GM21737 (cell line): Measurements from ENCODE around the gene ATP6V0D1.
A peak's percentile ranks its signal among the peaks of the same experiment; 100 is the strongest.
"Not testable (repeated sequence)": the region's sequence is repeated elsewhere in the genome, so short reads cannot be mapped to it uniquely, and the experiment has no call there.

Experiments used
- ATAC-seq: cut with Tn5 transposase; IDR thresholded peaks from one replicate; pipeline ENCODE4 v1.9.1; 2021; ENCODE audit warnings: mild to moderate bottlenecking, moderate library complexity; ENCODE audit not compliant: unreplicated experiment

ATP6V0D1 gene

GRCh38 chr16:67504031-67505021 lies 23.4 kb upstream of the ATP6V0D1 start:
- no peak for ATAC-seq

GRCh38 chr16:67499106-67499505 lies 18.1 kb upstream of the ATP6V0D1 start:
- no peak for ATAC-seq

GRCh38 chr16:67490335-67491096 lies 9.6 kb upstream of the ATP6V0D1 start:
- ATAC-seq: no peak

GRCh38 chr16:67489401-67490083 lies 8.6 kb upstream of the ATP6V0D1 start:
- no peak for ATAC-seq

GRCh38 chr16:67487561-67487960 lies 6.6 kb upstream of the ATP6V0D1 start:
- ATAC-seq: not testable (repeated sequence)

- no peak for ATAC-seq
These were observed 5.8 kb upstream of the ATP6V0D1 start for GRCh38 chr16:67486805-67487204.

GRCh38 chr16:67483731-67484525 lies 3.0 kb upstream of the ATP6V0D1 start:
- ATAC-seq: no peak

GRCh38 chr16:67483150-67483549 lies 2.2 kb upstream of the ATP6V0D1 start, which contains the start of gene AGRP:
Gene AGRP, minus strand, starts transcription at chr16:67483547. Its CDS starts 149 bp downstream, at chr16:67483398.
- ATAC-seq: no peak

GRCh38 chr16:67482233-67482924 lies 1.4 kb upstream of the ATP6V0D1 start:
- no peak for ATAC-seq

- peak; percentile 6 for ATAC-seq
These were observed 740 bp upstream of the ATP6V0D1 start for GRCh38 chr16:67481561-67482232.

GRCh38 chr16:67477960-67478554 lies 2.9 kb downstream of the ATP6V0D1 start:
- no peak for ATAC-seq

- no peak for ATAC-seq
These were observed 6.2 kb downstream of the ATP6V0D1 start for GRCh38 chr16:67474551-67475455.

- no peak for ATAC-seq
These were observed 9.1 kb downstream of the ATP6V0D1 start for GRCh38 chr16:67471758-67472384.

GRCh38 chr16:67470359-67470758 lies 10.6 kb downstream of the ATP6V0D1 start:
- no peak for ATAC-seq

- no peak for ATAC-seq
These were observed 12.2 kb downstream of the ATP6V0D1 start for GRCh38 chr16:67468731-67469130.

- no peak for ATAC-seq
These were observed 14.4 kb downstream of the ATP6V0D1 start for GRCh38 chr16:67466581-67466980.

- ATAC-seq: no peak
These were observed 16.4 kb downstream of the ATP6V0D1 start for GRCh38 chr16:67464565-67464964.
